ENCODE data around the gene DNER. TPM values are rescaled to one million over a fixed set of nuclear protein-coding genes. Genes with fewer than 3 reads are reported as not detected.

The DNER gene
- total and polyA plus RNA-seq, 10 of the 15 experiments (the other 5 are each of a cell fraction or from before 2014, with no cell fraction given): 0.04 to 0.08 (median 0.07) TPM; not detected in 7

- no peaks in the 10 kb centered on the region for H4K20me1 ChIP-seq (ENCODE audit: control insufficient read depth, insufficient read depth)
- in situ Hi-C loops (cut with MboI) (no loop called here), intact Hi-C loops (cut with micrococcal nuclease; ENCODE audit: unreplicated experiment) (no loop called here)
- POLR2A ChIA-PET: no interaction called here
- FAIRE-seq (no peak), ATAC-seq (no peak), DNase-seq (ENCODE audit: low read depth, low spot score) (no peak)
- no peak overlapping the region for H3K9ac ChIP-seq (ENCODE audit: control insufficient read depth, insufficient read depth, low read length)
- SMC1A ChIA-PET (ENCODE audit: uncharacterized antibody, unreplicated experiment): no interaction called here
- H3K4me1 ChIP-seq (ENCODE audit: control insufficient read depth, insufficient read depth, low read length): no peaks in the 10 kb centered on the region
- H3K79me2 ChIP-seq (ENCODE audit: control insufficient read depth, insufficient read depth, low read length): no peaks in the 10 kb centered on the region
- H3K36me3 ChIP-seq (ENCODE audit: control insufficient read depth in 2 of 2, insufficient read depth in 2 of 2, low read length in 1 of 2): no peaks in the 10 kb centered on the region
- peaks cover 0 to 3% of the 10 kb centered on the region in 2 experiments; a peak in 1 of 4 replicates for H3K27me3 ChIP-seq (replicated peaks in 1 of 2; ENCODE audit: control insufficient read depth in 2 of 2, insufficient read depth in 2 of 2, low read length in 1 of 2)
- no peaks in the 10 kb centered on the region for H3K9me3 ChIP-seq (replicated peaks; ENCODE audit: control insufficient read depth, insufficient read depth, low read length)
- no peak overlapping the region for H3K4me3 ChIP-seq
- H3K27ac ChIP-seq (ENCODE audit: control insufficient read depth, insufficient read depth): no peak overlapping the region
- BruUV-seq (replicated peaks): no TSS peak
- H2AFZ ChIP-seq (ENCODE audit: control insufficient read depth, low read depth, low read length): no peak overlapping the region
- H3K4me2 ChIP-seq (ENCODE audit: control insufficient read depth, insufficient read depth): no peak overlapping the region
- TF ChIP-seq, protein P1, sequence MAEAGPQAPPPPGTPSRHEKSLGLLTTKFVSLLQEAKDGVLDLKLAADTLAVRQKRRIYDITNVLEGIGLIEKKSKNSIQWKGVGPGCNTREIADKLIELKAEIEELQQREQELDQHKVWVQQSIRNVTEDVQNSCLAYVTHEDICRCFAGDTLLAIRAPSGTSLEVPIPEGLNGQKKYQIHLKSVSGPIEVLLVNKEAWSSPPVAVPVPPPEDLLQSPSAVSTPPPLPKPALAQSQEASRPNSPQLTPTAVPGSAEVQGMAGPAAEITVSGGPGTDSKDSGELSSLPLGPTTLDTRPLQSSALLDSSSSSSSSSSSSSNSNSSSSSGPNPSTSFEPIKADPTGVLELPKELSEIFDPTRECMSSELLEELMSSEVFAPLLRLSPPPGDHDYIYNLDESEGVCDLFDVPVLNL (IDR thresholded peaks at IDR 0.05; ENCODE audit: low read depth, low read length): no peak
- no peak for TF ChIP-seq RBBP5 (conservative IDR thresholded peaks at IDR 0.05)
- TF ChIP-seq CBX3 (IDR thresholded peaks at IDR 0.05; ENCODE audit: borderline replicate concordance, low read depth): no peak
- no peak for TF ChIP-seq MEF2A (IDR thresholded peaks at IDR 0.05; ENCODE audit: insufficient read depth, low read depth, low read length)
- TF ChIP-seq TAF1 (IDR thresholded peaks at IDR 0.05; ENCODE audit: borderline replicate concordance, low read depth, low read length): no peak
- TF ChIP-seq ZBTB11 (CRISPR knock-in tag; IDR thresholded peaks at IDR 0.05): no peak
- no peak for TF ChIP-seq IKZF1 (conservative IDR thresholded peaks at IDR 0.05)
- CTCF ChIA-PET: no interaction called here
- RAD21 ChIA-PET (ENCODE audit: unreplicated experiment): no interaction called here
- WGBS (ENCODE audit: insufficient coverage, insufficient replicate concordance, low lambda C conversion rate, missing lambda C conversion rate): 13% methylated on average over 6 of the region's 6 CpGs
These were observed 268.0 kb downstream of the DNER start for GRCh38 chr2:229446350-229446749.
